GM12878 (cell line): Measurements from ENCODE around the gene LGALSL. TPM values are rescaled to one million over a fixed set of nuclear protein-coding genes. Genes with fewer than 3 reads are reported as not detected.

ENCODE experiments used
- ATAC-seq: fragments of 200-7000 bp; cut with Tn5 transposase; 3 replicates; pipeline ENCODE4 v1.9.1; 2020; ENCODE audit warnings: mild to moderate bottlenecking, moderate library complexity
- BruUV-seq: library from RNA; stranded (reverse); fragments of 400-500 nt; replicated peaks from 2 replicates; lab custom pipeline; 2021; lab: Mats Ljungman, UMichigan
- CTCF ChIA-PET: fragments of 300-600 bp; sonication (Branson Sonifier 250); formaldehyde crosslinking; extraction: SDS; loops from one replicate; lab custom pipeline; 2021; ENCODE audit warnings: inconsistent platforms; lab: Yijun Ruan, JAX
- POLR2A ChIA-PET: fragments of 350-600 bp; formaldehyde crosslinking; extraction: SDS; loops from one replicate; lab custom pipeline; 2021; ENCODE audit warnings: inconsistent platforms; lab: Charles Lee
- RAD21 ChIA-PET: fragments of 300-600 bp; sonication (Branson Sonifier 250); formaldehyde crosslinking; loops from one replicate; lab custom pipeline; 2023; ENCODE audit warnings: antibody characterized with exemption; ENCODE audit not compliant: unreplicated experiment; lab: Charles Lee
- SMC1A ChIA-PET: fragments of 300-600 bp; sonication (Branson Sonifier 250); formaldehyde crosslinking; loops from one replicate; lab custom pipeline; 2023; ENCODE audit not compliant: unreplicated experiment, uncharacterized antibody; lab: Charles Lee
- DNase-seq: peaks from one replicate; pipeline ENCODE4 v3.0.0-alpha.2; 2011; ENCODE audit warnings: low read depth, low spot score
- FAIRE-seq: peaks from 3 replicates; lab custom pipeline; 2011; peaks lifted over from hg19 to GRCh38; lab: Jason Lieb, UNC
- H2AFZ ChIP-seq: 2 replicates; pipeline ENCODE4 v1.6.0; 2011; ENCODE audit warnings: low read depth, low read length, control low read depth; ENCODE audit not compliant: control insufficient read depth
- H3K27ac ChIP-seq: 2 replicates; pipeline ENCODE4 v1.5.1; 2011; ENCODE audit warnings: control low read depth; ENCODE audit not compliant: control insufficient read depth, insufficient read depth
- H3K27me3 ChIP-seq, 2 experiments: replicated peaks in 1 of 2; 2 replicates each; pipeline versions ENCODE4 v1.6.0 to v1.6.1; 2011; ENCODE audit warnings: low read length in 1 of 2; ENCODE audit not compliant: control insufficient read depth in 2 of 2, insufficient read depth in 2 of 2
- H3K36me3 ChIP-seq, 2 experiments: 2 replicates each; pipeline ENCODE4 v1.5.1; 2011; ENCODE audit warnings: low read length in 1 of 2; ENCODE audit not compliant: control insufficient read depth in 2 of 2, insufficient read depth in 2 of 2
- H3K4me1 ChIP-seq: 2 replicates; pipeline ENCODE4 v1.6.1; 2011; ENCODE audit warnings: mild to moderate bottlenecking, low read length, moderate library complexity, mixed read lengths; ENCODE audit not compliant: control insufficient read depth, insufficient read depth
- H3K4me2 ChIP-seq: 2 replicates; pipeline ENCODE4 v1.6.0; 2011; ENCODE audit warnings: control low read depth; ENCODE audit not compliant: control insufficient read depth, insufficient read depth
- H3K4me3 ChIP-seq: fragments of 200-600 bp; sonication (generic); 2 replicates; pipeline ENCODE4 v1.5.1; 2016
- H3K79me2 ChIP-seq: 2 replicates; pipeline ENCODE4 v1.6.0; 2011; ENCODE audit warnings: low read length; ENCODE audit not compliant: control insufficient read depth, insufficient read depth
- H3K9ac ChIP-seq: 2 replicates; pipeline ENCODE4 v1.8.0; 2011; ENCODE audit warnings: low read length, control low read depth, mixed read lengths; ENCODE audit not compliant: control insufficient read depth, insufficient read depth
- H3K9me3 ChIP-seq: replicated peaks from 3 replicates; pipeline ENCODE4 v1.5.1; 2011; ENCODE audit warnings: mild to moderate bottlenecking, low read length; ENCODE audit not compliant: control insufficient read depth, insufficient read depth
- H4K20me1 ChIP-seq: 2 replicates; pipeline ENCODE4 v1.6.0; 2011; ENCODE audit not compliant: control insufficient read depth, insufficient read depth
- CHD1 ChIP-seq: IDR thresholded peaks from 2 replicates; pipeline ENCODE4 v1.6.1; 2012; ENCODE audit warnings: low read depth, low read length, improper control_type of control experiment
- ESRRA ChIP-seq: IDR thresholded peaks from 2 replicates; pipeline ENCODE4 v1.6.1; 2012; ENCODE audit warnings: mild to moderate bottlenecking, low read length, improper control_type of control experiment
- GATAD2B ChIP-seq: fragments of 450-650 bp; conservative IDR thresholded peaks from 2 replicates; pipeline ENCODE4 v1.6.1; 2017; ENCODE audit warnings: low read depth, mild to moderate bottlenecking, moderate library complexity
- HDGF ChIP-seq: fragments of 450-650 bp; IDR thresholded peaks from 2 replicates; pipeline ENCODE4 v1.6.1; 2016; ENCODE audit warnings: antibody characterized with exemption
- IRF3 ChIP-seq: fragments of 450-650 bp; IDR thresholded peaks from 2 replicates; pipeline ENCODE4 v1.6.1; 2014; ENCODE audit warnings: mild to moderate bottlenecking
- JUNB ChIP-seq: IDR thresholded peaks from 2 replicates; pipeline ENCODE4 v1.6.1; 2016; ENCODE audit warnings: antibody characterized with exemption, mild to moderate bottlenecking
- MTA2 ChIP-seq: fragments of 450-650 bp; IDR thresholded peaks from 2 replicates; pipeline ENCODE4 v1.6.1; 2016; ENCODE audit warnings: low read depth, mild to moderate bottlenecking, moderate library complexity
- NFYA ChIP-seq: IDR thresholded peaks from 2 replicates; pipeline ENCODE4 v1.6.1; 2011; ENCODE audit warnings: low read depth, mild to moderate bottlenecking, low read length, improper control_type of control experiment, borderline replicate concordance
- NR2C2 ChIP-seq: IDR thresholded peaks from 2 replicates; pipeline ENCODE4 v1.6.1; 2011; ENCODE audit warnings: borderline replicate concordance, low read depth; ENCODE audit not compliant: control insufficient read depth, insufficient read length
- NR2F1 ChIP-seq: fragments of 450-650 bp; conservative IDR thresholded peaks from 2 replicates; pipeline ENCODE4 v1.6.1; 2017; ENCODE audit warnings: mild to moderate bottlenecking
- PBX3 ChIP-seq: IDR thresholded peaks from 2 replicates; pipeline ENCODE4 v1.6.1; 2011; ENCODE audit warnings: mild to moderate bottlenecking, low read depth, low read length, moderate library complexity; ENCODE audit not compliant: insufficient replicate concordance
- RELA ChIP-seq: fragments of 450-650 bp; IDR thresholded peaks from 2 replicates; pipeline ENCODE4 v1.8.0; 2014; ENCODE audit warnings: borderline replicate concordance; ENCODE audit not compliant: partially characterized antibody
- SMAD5 ChIP-seq: IDR thresholded peaks from 2 replicates; pipeline ENCODE4 v1.6.1; 2016; ENCODE audit warnings: antibody characterized with exemption, low read depth
- TBL1XR1 ChIP-seq: IDR thresholded peaks from 2 replicates; pipeline ENCODE4 v1.6.1; 2012; ENCODE audit warnings: low read depth, low read length, improper control_type of control experiment
- ZBTB33 ChIP-seq: fragments of 450-650 bp; IDR thresholded peaks from 2 replicates; pipeline ENCODE4 v1.6.1; 2017; ENCODE audit warnings: mild to moderate bottlenecking
- ZNF207 ChIP-seq: fragments of 450-650 bp; IDR thresholded peaks from 2 replicates; pipeline ENCODE4 v1.6.1; 2014; ENCODE audit warnings: antibody characterized with exemption, mild to moderate bottlenecking, borderline replicate concordance
- ZNF384 ChIP-seq: IDR thresholded peaks from 2 replicates; pipeline ENCODE4 v1.6.1; 2012; ENCODE audit warnings: low read depth, mild to moderate bottlenecking, low read length, improper control_type of control experiment, borderline replicate concordance
- WGBS: methylation state at CpG from one replicate; pipeline ENCODE4 v1.1.6; 2016; ENCODE audit warnings: low lambda C conversion rate; ENCODE audit not compliant: insufficient replicate concordance, insufficient coverage; ENCODE audit errors: missing lambda C conversion rate; 5-methylcytosine and 5-hydroxymethylcytosine counted together
- in situ Hi-C: fragments of 300-500 bp; cut with MboI; formaldehyde crosslinking; loops from 9 replicates; pipeline ENCODE4 v1.14.3; 2018; ENCODE audit warnings: mixed read lengths
- intact Hi-C: fragments of 100-400 bp; cut with micrococcal nuclease; formaldehyde crosslinking; loops from one replicate; pipeline ENCODE4 v1.14.2; 2022; ENCODE audit not compliant: unreplicated experiment
- polyA plus RNA-seq, 11 experiments: library from polyadenylated mRNA; depleted of rRNA in 4 of 11; unstranded in 6 of 11; stranded (reverse) in 5 of 11; fragments of >200 nt; fragmentation: Nextera tagmentation in 4 of 11; fragmentation: Illumina TruSeq in 1 of 11; extraction: Ambion mirVana in 4 of 11; extraction: Trizol in 1 of 11; gene quantifications; 1 replicate in 1 of 11; 2 replicates in 10 of 11; pipeline versions ENCODE4 v1.2.1 to v1.2.3, GENCODE V29; 2011 to 2016; ENCODE audit warnings: inconsistent platforms in 2 of 11, missing spikeins in 2 of 11, low read depth in 1 of 11
- total RNA-seq, 4 experiments: library from RNA; depleted of rRNA in 3 of 4; stranded (reverse); fragments of >200 nt in 3 of 4; fragmentation: Illumina TruSeq in 1 of 4; extraction: Trizol in 1 of 4; gene quantifications; 2 replicates each; pipeline versions ENCODE4 v1.2.1 to v1.2.3, GENCODE V29; 2013 to 2021

Gene LGALSL
- total and polyA plus RNA-seq, 10 of the 15 experiments (the other 5 are each of a cell fraction or from before 2014, with no cell fraction given), result 3.3 to 9.1 (median 4.9) TPM

GRCh38 chr2:64487256-64488049, 33.5 kb downstream of the LGALSL start:
- H3K27ac ChIP-seq, result no peak overlapping the region
- ATAC-seq (peak; percentile 12), FAIRE-seq (no peak), DNase-seq (no peak)
- no peak overlapping the region for H3K9ac ChIP-seq
- H3K4me3 ChIP-seq, result no peak overlapping the region
- H3K9me3 ChIP-seq, result no peaks in the 10 kb centered on the region
- no peak overlapping the region for H3K4me2 ChIP-seq
- ChIA-PET SMC1A (interaction anchor here (0.7 to 14.7 kb wide), 25 partner anchors 9 to 626 kb away, joined by 3 to 300 read pairs (median 4); no protein-coding TSS in a partner anchor), POLR2A (interaction anchor here (1.9 kb wide), 1 partner anchor 157 kb away, joined by 5 read pairs; no protein-coding TSS in a partner anchor), RAD21 (interaction anchor here (0.7 to 14.6 kb wide), 20 partner anchors 7 to 591 kb away, joined by 3 to 240 read pairs (median 4); no protein-coding TSS in a partner anchor), CTCF (interaction anchor here (0.6 to 12.8 kb wide), 71 partner anchors 9 to 630 kb away, joined by 3 to 467 read pairs (median 5); partner anchors contain the start of gene AFTPH)
- no peaks in the 10 kb centered on the region for H4K20me1 ChIP-seq
- no peak overlapping the region for H2AFZ ChIP-seq
- in situ Hi-C loops (loop anchor here (5.0 kb wide), 2 partner anchors 155 to 435 kb away; no protein-coding TSS in a partner anchor), intact Hi-C loops (loop anchor here (1.0 kb wide), 2 partner anchors 156 to 438 kb away; no protein-coding TSS in a partner anchor)
- H3K36me3 ChIP-seq, result no peaks in the 10 kb centered on the region
- H3K79me2 ChIP-seq, result no peaks in the 10 kb centered on the region
- no TSS peak for BruUV-seq
- TF ChIP-seq NR2C2, result no peak
- no peak for TF ChIP-seq CHD1
- TF ChIP-seq TBL1XR1, result no peak
- TF ChIP-seq IRF3, result no peak
- no peak for TF ChIP-seq NR2F1
- no peak for TF ChIP-seq JUNB
- no peak for TF ChIP-seq HDGF
- no peak for TF ChIP-seq ZNF207
- TF ChIP-seq ZNF384, result no peak
- TF ChIP-seq GATAD2B, result no peak
- no peak for TF ChIP-seq RELA
- no peak for TF ChIP-seq ZBTB33
- no peak for TF ChIP-seq NFYA
- no peak for TF ChIP-seq SMAD5
- TF ChIP-seq ESRRA, result no peak
- no peak for TF ChIP-seq MTA2
- TF ChIP-seq PBX3, result no peak
- H3K27me3 ChIP-seq, result no peaks in the 10 kb centered on the region
- WGBS, result 44% methylated on average over 10 of the region's 10 CpGs
- H3K4me1 ChIP-seq, result peaks cover 5% of the 10 kb centered on the region
